IMR-90 (cell line): Measurements from ENCODE around the gene PITX1. TPM values are rescaled to one million over a fixed set of nuclear protein-coding genes. Genes with fewer than 3 reads are reported as not detected.

Source experiments
- ATAC-seq: fragments of 200-7000 bp; cut with Tn5 transposase; 2 replicates; pipeline ENCODE4 v1.9.1; 2020; ENCODE audit warnings: low read depth, mild to moderate bottlenecking, moderate library complexity
- BruUV-seq: library from RNA; stranded (reverse); fragments of 400-500 nt; replicated peaks from 2 replicates; lab custom pipeline; 2021; lab: Mats Ljungman, UMichigan
- CTCF ChIA-PET: fragments of 300-600 bp; formaldehyde crosslinking; extraction: SDS; loops from one replicate; lab custom pipeline; 2021; ENCODE audit warnings: antibody characterized with exemption; lab: Yijun Ruan, JAX
- POLR2A ChIA-PET: fragments of 300-600 bp; sonication (Branson Sonifier 250); formaldehyde crosslinking; loops from one replicate; lab custom pipeline; 2022; ENCODE audit warnings: antibody characterized with exemption; ENCODE audit not compliant: unreplicated experiment; lab: Charles Lee
- DNase-seq: peaks from one replicate; pipeline ENCODE4 v3.0.0; 2013
- H2AFZ ChIP-seq: replicated peaks from 2 replicates; pipeline ENCODE3; 2013; ENCODE audit warnings: low read length, mild to moderate bottlenecking; ENCODE audit not compliant: poor library complexity
- H2AK5ac ChIP-seq: 2 replicates; pipeline ENCODE4 v1.6.1; 2013; ENCODE audit warnings: low read depth, low read length, inconsistent platforms
- H2AK9ac ChIP-seq: replicated peaks from 2 replicates; pipeline ENCODE3; 2013; ENCODE audit warnings: mild to moderate bottlenecking, low read depth, low read length, moderate library complexity; ENCODE audit not compliant: poor library complexity
- H2BK120ac ChIP-seq: 2 replicates; pipeline ENCODE4 v1.6.1; 2013; ENCODE audit warnings: low read depth, low read length, inconsistent platforms
- H2BK15ac ChIP-seq: 3 replicates; pipeline ENCODE4 v1.6.1; 2013; ENCODE audit warnings: low read depth, low read length, inconsistent platforms
- H2BK20ac ChIP-seq: 2 replicates; pipeline ENCODE4 v1.6.1; 2013; ENCODE audit warnings: low read depth, mild to moderate bottlenecking, inconsistent platforms, low read length, moderate library complexity
- H2BK5ac ChIP-seq: 2 replicates; pipeline ENCODE4 v1.6.1; 2013; ENCODE audit warnings: mild to moderate bottlenecking, low read depth, low read length, inconsistent platforms; ENCODE audit not compliant: poor library complexity, severe bottlenecking
- H3K14ac ChIP-seq: replicated peaks from 2 replicates; pipeline ENCODE4 v1.6.1; 2013; ENCODE audit warnings: low read depth, low read length, inconsistent platforms
- H3K18ac ChIP-seq: 2 replicates; pipeline ENCODE4 v1.6.1; 2013; ENCODE audit warnings: low read depth, low read length, control low read depth
- H3K23ac ChIP-seq: 2 replicates; pipeline ENCODE4 v1.6.1; 2013; ENCODE audit warnings: low read depth, low read length, inconsistent platforms
- H3K27ac ChIP-seq: 2 replicates; pipeline ENCODE4 v1.5.1; 2013; ENCODE audit warnings: mild to moderate bottlenecking, control low read depth, low read length; ENCODE audit not compliant: insufficient read depth
- H3K27me3 ChIP-seq: 2 replicates; pipeline ENCODE4 v1.6.1; 2013; ENCODE audit warnings: low read length; ENCODE audit not compliant: control insufficient read depth, insufficient read depth
- H3K36me3 ChIP-seq: 2 replicates; pipeline ENCODE4 v1.6.1; 2013; ENCODE audit warnings: low read length, mixed read lengths; ENCODE audit not compliant: control insufficient read depth, insufficient read depth
- H3K4ac ChIP-seq: 2 replicates; pipeline ENCODE4 v1.6.1; 2013; ENCODE audit warnings: low read depth, low read length, inconsistent platforms
- H3K4me1 ChIP-seq: 2 replicates; pipeline ENCODE4 v1.6.1; 2013; ENCODE audit warnings: low read length, mixed read lengths; ENCODE audit not compliant: control insufficient read depth, insufficient read depth
- H3K4me2 ChIP-seq: 2 replicates; pipeline ENCODE4 v1.6.1; 2013; ENCODE audit warnings: low read depth, mild to moderate bottlenecking, control low read depth, low read length, moderate library complexity
- H3K4me3 ChIP-seq: 2 replicates; pipeline ENCODE4 v1.5.1; 2013; ENCODE audit warnings: low read depth, mild to moderate bottlenecking, control low read depth, low read length, moderate library complexity; ENCODE audit not compliant: insufficient read depth
- H3K56ac ChIP-seq: 2 replicates; pipeline ENCODE4 v1.6.1; 2013; ENCODE audit warnings: low read length, inconsistent platforms; ENCODE audit not compliant: insufficient read depth; ENCODE audit errors: extremely low read depth
- H3K79me1 ChIP-seq, 2 experiments: 2 replicates each; pipeline ENCODE4 v1.6.1; 2013; ENCODE audit warnings: low read length in 2 of 2, inconsistent platforms in 1 of 2, low read depth in 1 of 2
- H3K9ac ChIP-seq: 2 replicates; pipeline ENCODE4 v1.6.1; 2013; ENCODE audit warnings: low read depth, low read length, control low read depth
- H3K9me1 ChIP-seq: 2 replicates; pipeline ENCODE4 v1.6.1; 2013; ENCODE audit warnings: low read length, inconsistent platforms; ENCODE audit not compliant: insufficient read depth
- H3K9me3 ChIP-seq: 2 replicates; pipeline ENCODE4 v1.6.1; 2013; ENCODE audit warnings: low read length; ENCODE audit not compliant: control insufficient read depth, insufficient read depth
- H4K20me1 ChIP-seq: 2 replicates; pipeline ENCODE4 v1.6.1; 2013; ENCODE audit warnings: low read length, inconsistent platforms; ENCODE audit not compliant: insufficient read depth
- H4K5ac ChIP-seq: 2 replicates; pipeline ENCODE4 v1.6.1; 2013; ENCODE audit warnings: mild to moderate bottlenecking, low read depth, low read length, control low read depth
- H4K8ac ChIP-seq, 2 experiments: 2 replicates each; pipeline ENCODE4 v1.6.1; 2013; ENCODE audit warnings: low read depth in 2 of 2, low read length in 2 of 2, control low read depth in 1 of 2, inconsistent platforms in 1 of 2
- H4K91ac ChIP-seq: 2 replicates; pipeline ENCODE4 v1.6.1; 2013; ENCODE audit warnings: low read depth, low read length, inconsistent platforms; ENCODE audit not compliant: insufficient read depth
- CHD1 ChIP-seq: IDR thresholded peaks from 2 replicates; pipeline ENCODE4 v1.6.1; 2012; ENCODE audit warnings: low read depth, low read length, improper control_type of control experiment
- MXI1 ChIP-seq: IDR thresholded peaks from 2 replicates; pipeline ENCODE4 v1.6.1; 2012; ENCODE audit warnings: low read depth, mild to moderate bottlenecking, low read length, moderate library complexity, borderline replicate concordance
- RFX5 ChIP-seq: IDR thresholded peaks from 2 replicates; pipeline ENCODE4 v1.8.0; 2012; ENCODE audit warnings: low read depth, mild to moderate bottlenecking, low read length, moderate library complexity
- WGBS, 2 experiments: methylation state at CpG; one replicate each; pipeline versions ENCODE4 v1.1.5 to v1.1.7; 2013; ENCODE audit warnings: missing lambda C conversion rate in 2 of 2; ENCODE audit not compliant: insufficient read length in 1 of 2; ENCODE audit errors: extremely low coverage in 2 of 2; 5-methylcytosine and 5-hydroxymethylcytosine counted together
- dilution Hi-C: fragments of 300-500 bp; cut with HindIII; formaldehyde crosslinking; loops from one replicate; pipeline ENCODE4 v1.14.3; 2018; ENCODE audit warnings: low sequenced_read_pairs; ENCODE audit not compliant: unreplicated experiment
- in situ Hi-C: fragments of 300-500 bp; cut with MboI; formaldehyde crosslinking; loops from 3 replicates; pipeline ENCODE4 v1.14.3; 2019; ENCODE audit warnings: low sequenced_read_pairs, inconsistent platforms, mixed read lengths
- intact Hi-C: fragments of 100-400 bp; cut with micrococcal nuclease; formaldehyde crosslinking; loops from 2 replicates; pipeline ENCODE4 v1.10.0; 2022
- polyA plus RNA-seq, 3 experiments: library from polyadenylated mRNA; depleted of rRNA; stranded (reverse); fragments of >200 nt; gene quantifications; 2 replicates each; pipeline ENCODE4 v1.2.3, GENCODE V29; 2012; ENCODE audit warnings: low replicate concordance in 1 of 3
- total RNA-seq: library from RNA; depleted of rRNA; stranded (reverse); fragments of >200 nt; gene quantifications from 2 replicates; pipeline ENCODE4 v1.2.3, GENCODE V29; 2012

Gene PITX1
- total and polyA plus RNA-seq, 2 of the 4 experiments (the other 2 are of a cell fraction) = 10.4 to 29.8 TPM

GRCh38 chr5:135079099-135079681 is 45.2 kb upstream of the PITX1 start:
- no peak overlapping the region for H4K5ac ChIP-seq
- H3K9me1 ChIP-seq = no peaks in the 10 kb centered on the region
- no peak overlapping the region for H3K4ac ChIP-seq
- H2AFZ ChIP-seq = no peak overlapping the region
- peaks cover 6% of the 10 kb centered on the region; the same call in 1 of the 2 replicates for H3K36me3 ChIP-seq
- H2AK5ac ChIP-seq = 0 out of 2 replicates have a peak overlapping the region, but pooled peaks have one; percentile 21
- H3K4me2 ChIP-seq = no peak overlapping the region
- peaks cover 4% of the 10 kb centered on the region; the same call in 1 of the 2 replicates for H3K4me1 ChIP-seq
- H2BK5ac ChIP-seq = no peak overlapping the region
- H3K27me3 ChIP-seq = no peaks in the 10 kb centered on the region
- no peak for DNase-seq
- H3K9me3 ChIP-seq = peaks cover 11% of the 10 kb centered on the region
- in situ Hi-C loops = no loop called here
- H2BK20ac ChIP-seq = no peak overlapping the region
- H3K14ac ChIP-seq = no peak overlapping the region
- H3K18ac ChIP-seq = no peak overlapping the region
- H3K9ac ChIP-seq = no peak overlapping the region
- no peak overlapping the region for H2BK15ac ChIP-seq
- H2AK9ac ChIP-seq = no peak overlapping the region
- H3K79me1 ChIP-seq = no peaks in the 10 kb centered on the region
- H3K4me3 ChIP-seq = no peak overlapping the region
- CTCF ChIA-PET = no interaction called here
- H4K20me1 ChIP-seq = peaks cover 2% of the 10 kb centered on the region
- H3K23ac ChIP-seq = no peak overlapping the region
- H4K8ac ChIP-seq = no peak overlapping the region
- intact Hi-C loops = no loop called here
- POLR2A ChIA-PET = no interaction called here
- TF ChIP-seq MXI1 (no peak), RFX5 (no peak), CHD1 (no peak)
- H2BK120ac ChIP-seq = no peak overlapping the region
- no peak overlapping the region for H3K56ac ChIP-seq
- no peak for ATAC-seq
- dilution Hi-C loops = no loop called here
- no peak overlapping the region for H4K91ac ChIP-seq
- no peak overlapping the region for H3K27ac ChIP-seq
- no TSS peak for BruUV-seq
- WGBS, 2 experiments = 80% methylated on average over 1 of the region's 3 CpGs; no CpG with 5 or more reads in 1 of the 2 experiments
